Stimulated activated CD8-positive, alpha-beta memory T cell treated with anti-CD3 and anti-CD28 coated beads, Interleukin-7, amount 100 ng/mL, for 1 hour (primary cell): ENCODE results near the gene TNIP1.

Experiments used
- DNase-seq, 2 donors: peaks; one replicate each; pipeline ENCODE4 v3.0.0-alpha.2; 2020; ENCODE audit warnings: low read depth in 2 of 2

TNIP1 gene

DNA sequence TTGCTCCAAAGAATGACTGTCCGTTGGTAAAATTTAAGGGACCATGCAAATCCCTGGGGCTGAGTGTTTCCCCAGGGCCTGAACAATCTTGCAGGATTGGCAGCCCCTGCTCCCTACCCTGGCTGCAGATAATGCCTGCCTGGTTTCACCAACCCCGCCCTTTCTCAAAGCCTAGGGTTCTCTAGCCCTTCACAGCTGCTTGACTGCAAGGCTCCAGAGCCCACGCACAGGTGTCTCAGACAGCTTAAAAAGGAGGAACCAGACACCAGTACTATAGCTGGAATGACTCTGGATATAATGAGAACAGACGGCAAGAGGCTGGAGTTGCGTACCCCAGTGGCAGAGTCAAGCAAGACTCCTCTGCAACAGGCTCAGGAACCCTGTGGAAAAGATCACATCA lies 25.2 kb upstream of the TNIP1 start:
- DNase-seq, result no peak

DNA sequence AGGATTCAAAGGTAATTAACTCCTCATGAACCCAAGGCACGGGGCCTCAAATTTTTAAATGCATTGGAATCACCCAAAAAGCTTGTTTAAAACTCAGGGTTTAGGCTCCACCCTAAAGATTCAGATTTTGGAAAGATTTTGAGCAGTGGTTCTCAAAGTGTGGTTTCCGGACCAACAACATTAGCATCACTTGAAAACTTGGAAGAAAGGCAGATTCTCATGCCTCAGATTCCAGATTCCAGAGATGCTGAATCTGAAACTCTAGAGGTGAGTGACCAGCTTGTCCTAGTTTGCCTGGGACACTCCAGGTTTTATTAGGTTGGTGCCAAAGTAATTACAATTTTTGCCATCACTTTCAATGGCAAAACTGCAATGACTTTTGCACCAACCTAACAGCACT lies 24.7 kb upstream of the TNIP1 start:
- DNase-seq, result no peak

DNA sequence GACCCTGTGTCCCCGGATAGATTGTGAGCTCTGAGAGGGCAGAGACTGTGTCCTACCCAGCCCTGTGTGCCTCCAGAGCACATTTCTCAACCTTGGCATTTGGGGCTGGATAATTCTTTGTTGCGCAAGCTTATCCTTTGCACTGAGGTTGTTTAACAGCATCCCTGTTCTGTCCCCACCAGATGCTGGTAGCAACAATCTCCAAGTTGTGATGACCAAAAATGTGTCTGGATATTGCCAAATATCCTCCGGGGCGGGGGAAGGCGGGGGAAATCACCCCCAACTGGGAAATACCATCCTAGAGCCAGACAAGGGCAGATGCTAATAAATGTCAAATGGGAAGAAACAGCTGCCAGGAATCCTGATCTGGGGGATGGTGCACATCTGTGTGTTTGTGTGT lies 24.0 kb upstream of the TNIP1 start:
- DNase-seq, result no peak

- DNase-seq, result no peak
Observed at GRCh38 chr5:151101746-151102145, 20.9 kb upstream of the TNIP1 start.

DNA sequence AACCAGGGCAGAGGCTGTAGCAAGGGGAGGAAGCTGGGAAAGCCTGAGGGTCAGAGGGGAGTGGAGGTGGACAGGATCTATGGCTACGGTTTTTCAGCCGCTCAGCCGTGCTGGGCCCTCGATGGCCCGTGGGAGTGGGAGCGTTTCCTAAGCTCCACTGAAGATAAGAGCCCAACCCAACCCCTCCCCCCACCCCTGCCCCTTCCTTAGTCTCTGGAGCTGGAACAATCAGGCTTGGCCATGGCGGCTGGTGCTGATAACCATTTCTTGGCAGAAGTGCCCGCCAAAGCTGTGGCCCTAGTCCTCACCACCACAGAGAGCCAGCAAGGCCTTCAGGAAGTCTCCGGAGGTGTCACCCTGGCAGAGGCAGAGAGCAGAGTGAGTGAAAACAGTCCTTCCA lies 20.3 kb upstream of the TNIP1 start:
- DNase-seq, result no peak

DNA sequence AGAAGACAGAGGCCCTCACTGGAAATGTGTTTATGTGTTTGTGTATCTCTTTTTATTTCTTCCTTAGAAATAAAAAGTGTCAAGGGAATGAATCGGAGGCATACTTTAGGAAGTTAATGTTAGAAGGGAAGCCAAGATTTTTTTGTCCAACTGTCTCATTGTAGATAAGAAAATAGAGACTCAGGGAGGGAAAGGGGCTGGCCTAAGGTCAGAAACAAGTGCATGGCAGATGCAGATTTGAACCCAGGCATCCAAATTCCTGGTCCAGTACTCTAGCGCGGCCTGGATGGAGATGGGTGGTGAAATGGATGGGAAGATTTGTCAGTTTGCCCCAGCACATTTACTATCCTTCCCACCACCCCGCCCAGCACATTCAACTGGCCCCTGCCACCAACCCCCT lies 19.8 kb upstream of the TNIP1 start:
- no peak for DNase-seq

- DNase-seq, result no peak
Observed at GRCh38 chr5:151098768-151099121, 17.9 kb upstream of the TNIP1 start.

- DNase-seq, result no peak
Observed at GRCh38 chr5:151097820-151098767, 17.3 kb upstream of the TNIP1 start.

- DNase-seq, result no peak
Observed at GRCh38 chr5:151097061-151097460, 16.2 kb upstream of the TNIP1 start.

- DNase-seq, result no peak
Observed at GRCh38 chr5:151096001-151096373, 15.2 kb upstream of the TNIP1 start.

GRCh38 chr5:151095341-151096000 lies 14.6 kb upstream of the TNIP1 start:
- DNase-seq, result no peak

DNA sequence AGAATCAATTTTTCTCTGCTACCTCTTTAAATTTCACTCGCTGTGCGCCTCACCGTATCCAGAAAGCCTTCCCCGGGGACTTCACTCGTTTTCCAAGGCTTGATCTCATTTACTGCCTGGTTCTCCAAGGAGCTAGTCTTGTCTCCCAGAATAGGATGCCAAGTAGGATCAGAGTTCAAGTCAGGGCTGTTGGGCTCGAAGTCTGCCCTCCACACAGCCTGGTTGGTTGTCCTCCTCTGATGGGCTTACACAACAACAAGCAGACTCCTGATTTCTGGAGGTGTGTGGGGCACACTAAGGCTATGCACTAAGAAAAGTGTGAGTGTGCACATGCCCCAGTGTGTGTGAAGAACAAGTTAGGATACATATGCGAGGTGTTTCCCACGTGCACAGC lies 14.0 kb upstream of the TNIP1 start:
- no peak for DNase-seq

GRCh38 chr5:151094030-151094851 lies 13.4 kb upstream of the TNIP1 start:
- peak; percentile 25 to 36 for DNase-seq

DNA sequence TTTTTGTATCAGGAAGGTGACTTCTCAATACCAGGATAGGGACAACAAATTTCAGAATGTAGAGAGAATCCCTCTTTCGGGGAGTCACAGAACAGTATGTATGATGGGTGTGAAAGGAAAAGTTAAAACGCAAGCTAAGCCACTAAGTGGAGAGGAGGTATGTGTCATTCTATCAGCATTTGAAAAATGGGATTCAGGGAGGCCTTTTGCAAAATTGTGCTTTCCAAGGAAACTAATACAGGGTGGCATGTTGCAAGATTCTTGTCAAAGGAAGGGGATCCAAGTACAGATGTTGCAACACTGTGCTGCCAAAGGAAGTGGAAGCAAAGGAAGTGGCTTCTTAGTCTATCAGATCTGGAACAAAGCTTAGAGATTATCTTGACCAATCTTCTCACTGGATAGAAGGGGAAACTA lies 12.6 kb upstream of the TNIP1 start:
- no peak for DNase-seq

- no peak for DNase-seq
Observed at GRCh38 chr5:151092762-151093161, 11.9 kb upstream of the TNIP1 start.

DNA sequence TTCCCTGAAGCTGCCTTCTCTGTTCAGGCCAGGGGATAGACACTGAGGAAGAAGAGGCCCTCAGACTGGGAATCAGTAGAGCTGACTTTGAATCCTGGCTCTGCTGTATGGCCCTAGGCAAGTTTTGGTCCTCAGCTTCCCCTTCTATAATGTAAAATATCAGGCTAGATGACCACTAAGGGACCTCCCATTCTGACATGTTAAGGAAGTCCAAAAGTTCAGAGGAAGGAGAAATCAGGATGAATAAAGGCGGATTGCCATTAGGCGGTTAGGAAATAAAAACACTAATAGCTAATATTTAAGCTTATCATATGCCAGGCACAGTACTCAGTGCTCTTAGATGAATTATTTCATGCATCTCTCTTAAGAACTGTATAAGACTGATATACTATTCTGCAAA lies 8.9 kb upstream of the TNIP1 start:
- no peak for DNase-seq

GRCh38 chr5:151088986-151089385 lies 8.2 kb upstream of the TNIP1 start:
- DNase-seq, result no peak

GRCh38 chr5:151087486-151087885 lies 6.7 kb upstream of the TNIP1 start:
- DNase-seq, result no peak

- peak; percentile 18 to 39 for DNase-seq
Observed at GRCh38 chr5:151086905-151087360, 6.1 kb upstream of the TNIP1 start.

GRCh38 chr5:151086192-151086869 lies 5.5 kb upstream of the TNIP1 start:
- no peak for DNase-seq

DNA sequence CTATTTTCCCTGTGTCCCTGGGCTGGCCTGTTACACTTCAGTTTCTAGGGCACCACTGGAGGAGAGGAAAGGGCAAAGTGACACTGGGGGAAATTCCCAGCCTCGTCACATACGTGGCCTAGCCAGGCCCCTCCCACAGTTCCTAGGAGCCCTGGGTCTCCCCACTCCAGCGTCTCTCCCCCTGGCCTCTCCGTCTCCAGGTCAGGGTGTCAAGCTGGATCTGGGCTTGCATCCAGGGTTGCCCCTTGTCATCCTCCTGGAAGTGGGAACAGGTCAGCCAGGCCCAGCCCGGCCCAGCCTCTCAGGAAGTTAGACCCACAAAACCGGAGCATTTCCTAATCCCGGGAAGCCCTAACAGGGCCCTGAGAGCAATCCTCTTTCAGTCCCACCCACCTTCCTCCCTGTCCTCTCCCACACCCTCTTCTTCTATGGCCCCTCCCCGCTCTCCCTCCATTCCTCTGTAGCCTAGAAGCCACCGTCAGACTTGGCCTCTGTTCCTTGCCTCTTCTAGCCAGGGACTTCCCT lies 4.7 kb upstream of the TNIP1 start:
- DNase-seq, result no peak

- no peak for DNase-seq
Observed at GRCh38 chr5:151084363-151084762, 3.5 kb upstream of the TNIP1 start.
